ENCODE results near the gene SLC6A3. TPM values are rescaled to one million over a fixed set of nuclear protein-coding genes. Genes with fewer than 3 reads are reported as not detected.

SLC6A3 gene
- total RNA-seq, 1 donor from 2014 or later, result not detected

- no peak overlapping the region for H3K4me3 Mint-ChIP-seq (ENCODE audit: low read depth)
These were observed 38.9 kb upstream of the SLC6A3 start for GRCh38 chr5:1483856-1484729.

GRCh38 chr5:1483064-1483463 is 37.8 kb upstream of the SLC6A3 start:
- Mint-ChIP-seq H3K9me3 (no peaks in the 10 kb centered on the region), H3K4me3 (ENCODE audit: low read depth) (no peak overlapping the region), H3K36me3 (ENCODE audit: low read depth) (peaks cover 30% of the 10 kb centered on the region), H3K27ac (no peak overlapping the region), H3K27me3 (ENCODE audit: low read depth) (no peaks in the 10 kb centered on the region), H3K4me1 (ENCODE audit: low read depth) (peaks cover 2% of the 10 kb centered on the region)
- intact Hi-C loops (cut with micrococcal nuclease), result no loop called here
- DNase-seq (ENCODE audit: low spot score), result no peak

More at GRCh38 chr5:1483856-1484729, 38.9 kb upstream of the SLC6A3 start:
- H3K9me3 Mint-ChIP-seq, result no peaks in the 10 kb centered on the region
- H3K27ac Mint-ChIP-seq, result no peak overlapping the region
- DNase-seq (ENCODE audit: low spot score), result no peak
- intact Hi-C loops (cut with micrococcal nuclease), result no loop called here
- peaks cover 28% of the 10 kb centered on the region for H3K36me3 Mint-ChIP-seq (ENCODE audit: low read depth)
- peaks cover 2% of the 10 kb centered on the region for H3K4me1 Mint-ChIP-seq (ENCODE audit: low read depth)
- H3K27me3 Mint-ChIP-seq (ENCODE audit: low read depth), result no peaks in the 10 kb centered on the region

GRCh38 chr5:1481959-1482331 is 36.7 kb upstream of the SLC6A3 start:
- Mint-ChIP-seq H3K27ac (no peak overlapping the region), H3K9me3 (no peaks in the 10 kb centered on the region), H3K27me3 (ENCODE audit: low read depth) (no peaks in the 10 kb centered on the region), H3K36me3 (ENCODE audit: low read depth) (peaks cover 23% of the 10 kb centered on the region), H3K4me3 (ENCODE audit: low read depth) (no peak overlapping the region), H3K4me1 (ENCODE audit: low read depth) (peaks cover 2% of the 10 kb centered on the region)
- no peak for DNase-seq (ENCODE audit: low spot score)
- intact Hi-C loops (cut with micrococcal nuclease), result no loop called here

GRCh38 chr5:1481266-1481958 is 36.2 kb upstream of the SLC6A3 start:
- no peak for DNase-seq (ENCODE audit: low spot score)
- no peaks in the 10 kb centered on the region for H3K27me3 Mint-ChIP-seq (ENCODE audit: low read depth)
- H3K9me3 Mint-ChIP-seq, result no peaks in the 10 kb centered on the region
- peaks cover 23% of the 10 kb centered on the region for H3K36me3 Mint-ChIP-seq (ENCODE audit: low read depth)
- no peak overlapping the region for H3K4me3 Mint-ChIP-seq (ENCODE audit: low read depth)
- no peak overlapping the region for H3K27ac Mint-ChIP-seq
- H3K4me1 Mint-ChIP-seq (ENCODE audit: low read depth), result peaks cover 2% of the 10 kb centered on the region
- intact Hi-C loops (cut with micrococcal nuclease), result no loop called here

- intact Hi-C loops (cut with micrococcal nuclease), result no loop called here
- peaks cover 23% of the 10 kb centered on the region for H3K36me3 Mint-ChIP-seq (ENCODE audit: low read depth)
- H3K27me3 Mint-ChIP-seq (ENCODE audit: low read depth), result no peaks in the 10 kb centered on the region
- H3K4me3 Mint-ChIP-seq (ENCODE audit: low read depth), result no peak overlapping the region
- no peak overlapping the region for H3K27ac Mint-ChIP-seq
- H3K9me3 Mint-ChIP-seq, result no peaks in the 10 kb centered on the region
- no peak for DNase-seq (ENCODE audit: low spot score)
- H3K4me1 Mint-ChIP-seq (ENCODE audit: low read depth), result peaks cover 2% of the 10 kb centered on the region
These were observed 35.6 kb upstream of the SLC6A3 start for GRCh38 chr5:1480806-1481205.

- DNase-seq (ENCODE audit: low spot score), result no peak
- peaks cover 23% of the 10 kb centered on the region for H3K36me3 Mint-ChIP-seq (ENCODE audit: low read depth)
- peaks cover 2% of the 10 kb centered on the region for H3K4me1 Mint-ChIP-seq (ENCODE audit: low read depth)
- H3K27ac Mint-ChIP-seq, result no peak overlapping the region
- no peak overlapping the region for H3K4me3 Mint-ChIP-seq (ENCODE audit: low read depth)
- H3K27me3 Mint-ChIP-seq (ENCODE audit: low read depth), result no peaks in the 10 kb centered on the region
- intact Hi-C loops (cut with micrococcal nuclease), result no loop called here
- no peaks in the 10 kb centered on the region for H3K9me3 Mint-ChIP-seq
These were observed 35.0 kb upstream of the SLC6A3 start for GRCh38 chr5:1480217-1480616.

GRCh38 chr5:1479581-1480188 is 34.4 kb upstream of the SLC6A3 start:
- Mint-ChIP-seq H3K4me1 (ENCODE audit: low read depth) (peaks cover 2% of the 10 kb centered on the region), H3K9me3 (no peaks in the 10 kb centered on the region), H3K36me3 (ENCODE audit: low read depth) (peaks cover 27% of the 10 kb centered on the region), H3K4me3 (ENCODE audit: low read depth) (no peak overlapping the region), H3K27me3 (ENCODE audit: low read depth) (no peaks in the 10 kb centered on the region), H3K27ac (no peak overlapping the region)
- intact Hi-C loops (cut with micrococcal nuclease), result loop anchor here (1.0 kb wide), 1 partner anchor 162 kb away; no protein-coding TSS in a partner anchor
- DNase-seq (ENCODE audit: low spot score), result no peak

GRCh38 chr5:1479066-1479465 is 33.8 kb upstream of the SLC6A3 start:
- H3K27ac Mint-ChIP-seq, result no peak overlapping the region
- H3K4me3 Mint-ChIP-seq (ENCODE audit: low read depth), result no peak overlapping the region
- intact Hi-C loops (cut with micrococcal nuclease), result loop anchor here (1.0 kb wide), 1 partner anchor 162 kb away; no protein-coding TSS in a partner anchor
- peaks cover 2% of the 10 kb centered on the region for H3K4me1 Mint-ChIP-seq (ENCODE audit: low read depth)
- H3K27me3 Mint-ChIP-seq (ENCODE audit: low read depth), result no peaks in the 10 kb centered on the region
- no peak for DNase-seq (ENCODE audit: low spot score)
- H3K36me3 Mint-ChIP-seq (ENCODE audit: low read depth), result peaks cover 28% of the 10 kb centered on the region
- no peaks in the 10 kb centered on the region for H3K9me3 Mint-ChIP-seq

- Mint-ChIP-seq H3K27me3 (ENCODE audit: low read depth) (no peaks in the 10 kb centered on the region), H3K9me3 (no peaks in the 10 kb centered on the region), H3K27ac (no peak overlapping the region), H3K4me3 (ENCODE audit: low read depth) (no peak overlapping the region), H3K4me1 (ENCODE audit: low read depth) (peaks cover 1% of the 10 kb centered on the region), H3K36me3 (ENCODE audit: low read depth) (peaks cover 27% of the 10 kb centered on the region)
- intact Hi-C loops (cut with micrococcal nuclease), result loop anchor here (1.0 kb wide), 1 partner anchor 163 kb away; no protein-coding TSS in a partner anchor
- DNase-seq (ENCODE audit: low spot score), result no peak
These were observed 33.2 kb upstream of the SLC6A3 start for GRCh38 chr5:1478271-1479035.

- Mint-ChIP-seq H3K4me3 (ENCODE audit: low read depth) (no peak overlapping the region), H3K9me3 (no peaks in the 10 kb centered on the region), H3K27ac (no peak overlapping the region), H3K36me3 (ENCODE audit: low read depth) (peaks cover 33% of the 10 kb centered on the region), H3K4me1 (ENCODE audit: low read depth) (no peaks in the 10 kb centered on the region), H3K27me3 (ENCODE audit: low read depth) (no peaks in the 10 kb centered on the region)
- DNase-seq (ENCODE audit: low spot score), result no peak
- intact Hi-C loops (cut with micrococcal nuclease), result no loop called here
These were observed 32.1 kb upstream of the SLC6A3 start for GRCh38 chr5:1477341-1477740.

GRCh38 chr5:1476967-1477310 is 31.7 kb upstream of the SLC6A3 start:
- intact Hi-C loops (cut with micrococcal nuclease), result no loop called here

GRCh38 chr5:1476181-1476966 is 31.1 kb upstream of the SLC6A3 start:
- Mint-ChIP-seq H3K4me3 (ENCODE audit: low read depth) (no peak overlapping the region), H3K27me3 (ENCODE audit: low read depth) (no peaks in the 10 kb centered on the region), H3K4me1 (ENCODE audit: low read depth) (no peaks in the 10 kb centered on the region), H3K9me3 (no peaks in the 10 kb centered on the region), H3K27ac (no peak overlapping the region), H3K36me3 (ENCODE audit: low read depth) (peaks cover 33% of the 10 kb centered on the region)
- DNase-seq (ENCODE audit: low spot score), result no peak
- intact Hi-C loops (cut with micrococcal nuclease), result no loop called here

More at GRCh38 chr5:1476967-1477310, 31.7 kb upstream of the SLC6A3 start:
- no peak for DNase-seq (ENCODE audit: low spot score)
- Mint-ChIP-seq H3K27me3 (ENCODE audit: low read depth) (no peaks in the 10 kb centered on the region), H3K36me3 (ENCODE audit: low read depth) (peaks cover 33% of the 10 kb centered on the region), H3K4me1 (ENCODE audit: low read depth) (no peaks in the 10 kb centered on the region), H3K9me3 (no peaks in the 10 kb centered on the region), H3K4me3 (ENCODE audit: low read depth) (no peak overlapping the region), H3K27ac (no peak overlapping the region)

Measured in activated T-helper 2 cell treated with anti-CD3 and anti-CD28 coated beads, Interferon-gamma antibody, Interleukin-2, Interleukin-4, amounts not matched to agents 10 μg/mL and 5 μg/mL and 100 μg/mL, durations not matched to agents 14 hours and 24 hours and 36 hours (primary cell).